Left ventricle myocardium inferior (tissue), 1 donor: ENCODE data around the gene CAMK1D. TPM values are rescaled to one million over a fixed set of nuclear protein-coding genes. Genes with fewer than 3 reads are reported as not detected.

Source experiments
- DNase-seq: peaks from one replicate; pipeline ENCODE4 v3.0.0-alpha.2; 2020
- H3K27ac ChIP-seq: fragments of 200-600 bp; replicated peaks from 2 replicates; pipeline ENCODE4 v1.8.0; 2021
- H3K27me3 ChIP-seq: fragments of 200-600 bp; 2 replicates; pipeline ENCODE4 v1.8.0; 2021; ENCODE audit warnings: low read depth
- H3K36me3 ChIP-seq: fragments of 200-600 bp; 2 replicates; pipeline ENCODE4 v1.8.0; 2021
- H3K4me1 ChIP-seq: fragments of 200-600 bp; 2 replicates; pipeline ENCODE4 v1.8.0; 2021
- H3K4me3 ChIP-seq: fragments of 200-600 bp; 2 replicates; pipeline ENCODE4 v1.8.0; 2021; ENCODE audit warnings: mild to moderate bottlenecking, moderate library complexity
- H3K9me3 ChIP-seq: fragments of 200-600 bp; replicated peaks from 2 replicates; pipeline ENCODE4 v1.8.0; 2021
- intact Hi-C: fragments of 100-400 bp; cut with micrococcal nuclease; formaldehyde crosslinking; loops from one replicate; pipeline ENCODE4 v1.11.0; 2022
- total RNA-seq: library from RNA; stranded (reverse); fragmentation: NEBNext Ultra II Directional; extraction: Animal tissue kit (Norgen Biotek cat#: 25700); gene quantifications from one replicate; pipeline ENCODE4 v1.2.1, GENCODE V29; 2021
- TF ChIP-seq, protein P1 (sequence below): fragments of 200-600 bp; IDR thresholded peaks from 2 replicates; pipeline ENCODE4 v1.8.0; 2021; ENCODE audit warnings: antibody characterized with exemption, mild to moderate bottlenecking, borderline replicate concordance
- donor health status: DM: no; HTN: yes; CAD: no; lungs with severe emphysema.

Gene CAMK1D
- total RNA-seq, 1 donor from 2014 or later = 2.5 TPM

GRCh38 chr10:12823328-12823727 lies 474.0 kb downstream of the CAMK1D start:
- no peaks in the 10 kb centered on the region for H3K27me3 ChIP-seq
- intact Hi-C loops = no loop called here
- no peak overlapping the region for H3K27ac ChIP-seq
- no peaks in the 10 kb centered on the region for H3K4me1 ChIP-seq
- H3K9me3 ChIP-seq = no peaks in the 10 kb centered on the region
- DNase-seq = no peak
- TF ChIP-seq, protein P1, sequence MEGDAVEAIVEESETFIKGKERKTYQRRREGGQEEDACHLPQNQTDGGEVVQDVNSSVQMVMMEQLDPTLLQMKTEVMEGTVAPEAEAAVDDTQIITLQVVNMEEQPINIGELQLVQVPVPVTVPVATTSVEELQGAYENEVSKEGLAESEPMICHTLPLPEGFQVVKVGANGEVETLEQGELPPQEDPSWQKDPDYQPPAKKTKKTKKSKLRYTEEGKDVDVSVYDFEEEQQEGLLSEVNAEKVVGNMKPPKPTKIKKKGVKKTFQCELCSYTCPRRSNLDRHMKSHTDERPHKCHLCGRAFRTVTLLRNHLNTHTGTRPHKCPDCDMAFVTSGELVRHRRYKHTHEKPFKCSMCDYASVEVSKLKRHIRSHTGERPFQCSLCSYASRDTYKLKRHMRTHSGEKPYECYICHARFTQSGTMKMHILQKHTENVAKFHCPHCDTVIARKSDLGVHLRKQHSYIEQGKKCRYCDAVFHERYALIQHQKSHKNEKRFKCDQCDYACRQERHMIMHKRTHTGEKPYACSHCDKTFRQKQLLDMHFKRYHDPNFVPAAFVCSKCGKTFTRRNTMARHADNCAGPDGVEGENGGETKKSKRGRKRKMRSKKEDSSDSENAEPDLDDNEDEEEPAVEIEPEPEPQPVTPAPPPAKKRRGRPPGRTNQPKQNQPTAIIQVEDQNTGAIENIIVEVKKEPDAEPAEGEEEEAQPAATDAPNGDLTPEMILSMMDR = no peak
- H3K4me3 ChIP-seq = no peak overlapping the region
- peaks cover 5% of the 10 kb centered on the region for H3K36me3 ChIP-seq

GRCh38 chr10:12825260-12825849 lies 476.0 kb downstream of the CAMK1D start:
- Histone ChIP-seq H3K4me3 (no peak overlapping the region), H3K27me3 (no peaks in the 10 kb centered on the region), H3K27ac (no peak overlapping the region), H3K9me3 (no peaks in the 10 kb centered on the region), H3K4me1 (no peaks in the 10 kb centered on the region), H3K36me3 (peaks cover 22% of the 10 kb centered on the region)
- TF ChIP-seq, protein P1 = no peak
- DNase-seq = no peak
- intact Hi-C loops = no loop called here

DNA sequence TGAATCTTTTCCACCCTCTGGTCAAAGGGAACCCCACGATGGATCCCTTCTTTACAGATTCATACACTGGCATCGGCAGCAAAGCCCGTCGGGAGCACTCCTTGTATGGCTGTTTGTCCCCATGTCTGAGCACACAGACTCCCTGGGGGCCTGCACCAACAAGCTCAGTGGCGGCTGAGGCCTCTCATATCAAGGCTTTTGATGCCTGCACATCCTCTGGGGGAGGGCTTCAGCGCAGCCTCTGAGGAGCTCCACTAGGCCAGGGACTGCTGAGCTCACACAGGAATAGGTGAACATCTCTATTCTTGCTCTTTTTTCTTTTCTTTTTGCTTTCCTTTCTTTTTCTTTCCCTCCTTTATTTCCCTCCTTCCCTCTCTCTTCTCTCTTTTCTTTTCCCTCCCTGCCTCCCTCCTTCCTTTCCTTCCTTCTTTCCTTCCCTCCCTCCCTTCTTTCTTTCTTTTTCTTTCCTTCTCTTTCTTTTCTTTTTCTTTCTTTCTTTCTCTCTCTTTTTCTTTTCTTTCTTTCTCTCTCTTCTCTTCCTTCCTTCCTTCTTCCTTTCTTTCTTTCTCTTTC lies 477.5 kb downstream of the CAMK1D start:
- TF ChIP-seq, protein P1 = no peak
- Histone ChIP-seq H3K9me3 (no peaks in the 10 kb centered on the region), H3K27ac (no peak overlapping the region), H3K4me1 (no peaks in the 10 kb centered on the region), H3K36me3 (peaks cover 22% of the 10 kb centered on the region), H3K4me3 (no peak overlapping the region), H3K27me3 (no peaks in the 10 kb centered on the region)
- DNase-seq = no peak
- intact Hi-C loops = no loop called here

DNA sequence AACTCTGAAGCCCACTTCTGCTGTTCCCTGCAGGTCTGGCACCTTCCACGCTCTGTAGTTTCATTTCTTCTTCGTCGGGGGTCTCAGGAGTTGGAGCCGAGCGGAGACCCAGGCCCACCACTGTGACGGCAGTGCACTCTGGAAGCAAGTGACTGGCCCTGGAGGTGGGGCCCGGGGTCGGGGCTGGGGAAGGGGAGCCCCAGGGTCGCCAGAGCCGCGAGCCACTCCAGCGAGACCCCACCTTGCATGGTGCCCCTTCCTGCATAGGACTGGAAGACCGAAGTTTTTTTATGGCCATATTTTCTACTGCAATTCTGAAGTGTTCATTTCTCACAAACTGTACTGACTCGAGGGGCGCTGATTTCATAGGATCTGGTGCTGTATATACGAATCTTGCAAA lies 479.4 kb downstream of the CAMK1D start:
- TF ChIP-seq, protein P1 = no peak
- DNase-seq = no peak

GRCh38 chr10:12829831-12830390 lies 480.6 kb downstream of the CAMK1D start:
- Histone ChIP-seq H3K4me3 (no peak overlapping the region), H3K36me3 (peaks cover 22% of the 10 kb centered on the region), H3K9me3 (no peaks in the 10 kb centered on the region), H3K27ac (no peak overlapping the region), H3K27me3 (no peaks in the 10 kb centered on the region), H3K4me1 (no peaks in the 10 kb centered on the region)
- intact Hi-C loops = no loop called here
- no peak for DNase-seq
- TF ChIP-seq, protein P1 = no peak

More for the DNA sequence above, 479.4 kb downstream of the CAMK1D start:
- Histone ChIP-seq H3K27me3 (no peaks in the 10 kb centered on the region), H3K9me3 (no peaks in the 10 kb centered on the region), H3K27ac (no peak overlapping the region), H3K4me1 (no peaks in the 10 kb centered on the region), H3K36me3 (peaks cover 22% of the 10 kb centered on the region), H3K4me3 (no peak overlapping the region)
- intact Hi-C loops = no loop called here
